MCF 10A (cell line): ENCODE data around the gene GPR179. TPM values are rescaled to one million over a fixed set of nuclear protein-coding genes. Genes with fewer than 3 reads are reported as not detected.
A peak's percentile ranks its signal among the peaks of the same experiment; 100 is the strongest.

Experiments used
- BruUV-seq: library from RNA; stranded (reverse); fragments of 400-500 nt; replicated peaks from 2 replicates; lab custom pipeline; 2021; lab: Mats Ljungman, UMichigan
- CTCF ChIA-PET: fragments of 300-600 bp; sonication (Branson Sonifier 250); formaldehyde crosslinking; extraction: SDS; loops from one replicate; lab custom pipeline; 2021; ENCODE audit warnings: antibody characterized with exemption, inconsistent platforms; lab: Yijun Ruan, JAX
- POLR2A ChIA-PET: fragments of 300-600, 350-650 bp; sonication (Branson Sonifier 250); formaldehyde crosslinking; extraction: SDS; loops from one replicate; lab custom pipeline; 2020; ENCODE audit warnings: antibody characterized with exemption, inconsistent platforms; lab: Yijun Ruan, JAX
- DNase-seq: peaks from one replicate; pipeline ENCODE4 v3.0.0-alpha.2; 2018; ENCODE audit not compliant: unreplicated experiment
- H3K27ac Mint-ChIP-seq: one replicate; pipeline ENCODE4 v1.8.0; 2022; ENCODE audit warnings: mild to moderate bottlenecking, low read depth, mixed read lengths; ENCODE audit not compliant: unreplicated experiment
- H3K27me3 Mint-ChIP-seq: one replicate; pipeline ENCODE4 v1.8.0; 2022; ENCODE audit warnings: mixed read lengths; ENCODE audit not compliant: insufficient read depth, unreplicated experiment
- H3K36me3 Mint-ChIP-seq: one replicate; pipeline ENCODE4 v1.8.0; 2022; ENCODE audit warnings: mild to moderate bottlenecking, moderate library complexity, mixed read lengths; ENCODE audit not compliant: insufficient read depth, unreplicated experiment
- H3K4me1 Mint-ChIP-seq: one replicate; pipeline ENCODE4 v1.8.0; 2022; ENCODE audit warnings: mixed read lengths; ENCODE audit not compliant: insufficient read depth, unreplicated experiment
- H3K4me3 Mint-ChIP-seq: one replicate; pipeline ENCODE4 v1.8.0; 2022; ENCODE audit warnings: mild to moderate bottlenecking, moderate library complexity, mixed read lengths; ENCODE audit not compliant: unreplicated experiment
- H3K9me3 Mint-ChIP-seq: one replicate; pipeline ENCODE4 v1.8.0; 2022; ENCODE audit warnings: mixed read lengths; ENCODE audit not compliant: unreplicated experiment
- CTCF ChIP-seq: fragments of 200-600 bp; IDR thresholded peaks from one replicate; pipeline ENCODE4 v1.8.0; 2022; ENCODE audit warnings: antibody characterized with exemption, mild to moderate bottlenecking; ENCODE audit not compliant: unreplicated experiment
- intact Hi-C: fragments of 100-400 bp; cut with micrococcal nuclease; formaldehyde crosslinking; loops from 2 replicates; pipeline ENCODE4 v1.14.1; 2022
- total RNA-seq: library from RNA; stranded (reverse); gene quantifications from 2 replicates; pipeline ENCODE4 v1.2.3, GENCODE V29; 2022

The GPR179 gene
- total RNA-seq, 1 experiment from 2014 or later = 0.09 TPM

- peaks cover 10% of the 10 kb centered on the region for H3K27me3 Mint-ChIP-seq
- intact Hi-C loops = no loop called here
- TF ChIP-seq CTCF = no peak
- H3K4me1 Mint-ChIP-seq = peaks cover 6% of the 10 kb centered on the region
- no peak overlapping the region for H3K4me3 Mint-ChIP-seq
- DNase-seq = no peak
- H3K9me3 Mint-ChIP-seq = no peaks in the 10 kb centered on the region
- CTCF ChIA-PET = interaction anchor here (6.7 kb wide), 1 partner anchor 67 kb away, joined by 114 read pairs; no protein-coding TSS in a partner anchor
- H3K36me3 Mint-ChIP-seq = no peaks in the 10 kb centered on the region
- POLR2A ChIA-PET = interaction anchor here (0.9 kb wide), 1 partner anchor 14 kb away, joined by 3 read pairs; no protein-coding TSS in a partner anchor
- no TSS peak for BruUV-seq
- H3K27ac Mint-ChIP-seq = no peak overlapping the region
These were observed 2.0 kb upstream of the GPR179 start for GRCh38 chr17:38345743-38346142.

- no peak for DNase-seq
- BruUV-seq = no TSS peak
- no peaks in the 10 kb centered on the region for H3K4me1 Mint-ChIP-seq
- no peak for TF ChIP-seq CTCF
- H3K36me3 Mint-ChIP-seq = no peaks in the 10 kb centered on the region
- H3K27ac Mint-ChIP-seq = no peak overlapping the region
- H3K27me3 Mint-ChIP-seq = peaks cover 10% of the 10 kb centered on the region
- intact Hi-C loops = no loop called here
- H3K4me3 Mint-ChIP-seq = no peak overlapping the region
- H3K9me3 Mint-ChIP-seq = no peaks in the 10 kb centered on the region
- POLR2A ChIA-PET = no interaction called here
- CTCF ChIA-PET = interaction anchor here (0.6 to 1.1 kb wide), 3 partner anchors 11 to 357 kb away, joined by 3 to 4 read pairs (median 3); no protein-coding TSS in a partner anchor
These were observed 627 bp upstream of the GPR179 start for GRCh38 chr17:38344420-38344745.

- DNase-seq = no peak
- H3K4me1 Mint-ChIP-seq = no peaks in the 10 kb centered on the region
- no peak for TF ChIP-seq CTCF
- no peaks in the 10 kb centered on the region for H3K36me3 Mint-ChIP-seq
- BruUV-seq = no TSS peak
- ChIA-PET CTCF (interaction anchor here (0.8 to 2.2 kb wide), 2 partner anchors 21 to 71 kb away, joined by 3 to 11 read pairs; no protein-coding TSS in a partner anchor), POLR2A (no interaction called here)
- no peak overlapping the region for H3K27ac Mint-ChIP-seq
- H3K27me3 Mint-ChIP-seq = peaks cover 10% of the 10 kb centered on the region
- H3K4me3 Mint-ChIP-seq = no peak overlapping the region
- no peaks in the 10 kb centered on the region for H3K9me3 Mint-ChIP-seq
- intact Hi-C loops = no loop called here
These were observed 709 bp downstream of the GPR179 start for GRCh38 chr17:38342886-38343607.

GRCh38 chr17:38341035-38341721 lies 2.6 kb downstream of the GPR179 start:
- DNase-seq = peak; percentile 44
- Mint-ChIP-seq H3K27ac (no peak overlapping the region), H3K27me3 (peaks cover 10% of the 10 kb centered on the region), H3K4me1 (no peaks in the 10 kb centered on the region), H3K9me3 (no peaks in the 10 kb centered on the region), H3K36me3 (no peaks in the 10 kb centered on the region), H3K4me3 (no peak overlapping the region)
- intact Hi-C loops = no loop called here
- TF ChIP-seq CTCF = no peak
- no TSS peak for BruUV-seq
- POLR2A ChIA-PET = interaction anchor here (1.0 to 2.3 kb wide), 2 partner anchors 11 to 13 kb away, joined by 3 to 7 read pairs; no protein-coding TSS in a partner anchor
- CTCF ChIA-PET = interaction anchor here (0.9 to 2.3 kb wide), 5 partner anchors 8 to 73 kb away, joined by 3 to 19 read pairs (median 11); no protein-coding TSS in a partner anchor
